GM21447 (cell line): ENCODE data around the gene ZNF837.
"Not testable (repeated sequence)": the region's sequence is repeated elsewhere in the genome, so short reads cannot be mapped to it uniquely, and the experiment has no call there.

Source experiments
- ATAC-seq: cut with Tn5 transposase; IDR thresholded peaks from one replicate; pipeline ENCODE4 v1.9.1; 2021; ENCODE audit not compliant: unreplicated experiment

ZNF837 gene

GRCh38 chr19:58396691-58397532 is 16.1 kb upstream of the ZNF837 start:
- ATAC-seq: no peak

- no peak for ATAC-seq
Observed at GRCh38 chr19:58395979-58396627, 15.3 kb upstream of the ZNF837 start.

- ATAC-seq: no peak
Observed at GRCh38 chr19:58395220-58395978, 14.6 kb upstream of the ZNF837 start, which contains the start of gene RNF225. RNF225 (plus strand) TSS chr19:58395656; CDS start chr19:58396090, 434 bp downstream.

- no peak for ATAC-seq
Observed at GRCh38 chr19:58394821-58395219, 14.0 kb upstream of the ZNF837 start.

- no peak for ATAC-seq
Observed at GRCh38 chr19:58393725-58394033, 12.8 kb upstream of the ZNF837 start.

GRCh38 chr19:58392945-58393724 is 12.3 kb upstream of the ZNF837 start:
- ATAC-seq: no peak

GRCh38 chr19:58388175-58388526 is 7.3 kb upstream of the ZNF837 start:
- no peak for ATAC-seq

GRCh38 chr19:58387338-58388174 is 6.7 kb upstream of the ZNF837 start:
- no peak for ATAC-seq

GRCh38 chr19:58386576-58387337 is 5.9 kb upstream of the ZNF837 start, which contains the start of gene RPS5:
RPS5 (plus strand) TSS chr19:58387269; CDS start chr19:58388138, 869 bp downstream.
- ATAC-seq: peak; percentile 86

GRCh38 chr19:58385891-58386575 is 5.2 kb upstream of the ZNF837 start:
- ATAC-seq: peak; percentile 6

GRCh38 chr19:58385313-58385890 is 4.6 kb upstream of the ZNF837 start:
- ATAC-seq: no peak

GRCh38 chr19:58382997-58383603 is 2.3 kb upstream of the ZNF837 start:
- no peak for ATAC-seq

- no peak for ATAC-seq
Observed at GRCh38 chr19:58381460-58382212, 806 bp upstream of the ZNF837 start.

- ATAC-seq: no peak
Observed at GRCh38 chr19:58380037-58380661, 681 bp downstream of the ZNF837 start.

- ATAC-seq: no peak
Observed at GRCh38 chr19:58379246-58379645, 1.6 kb downstream of the ZNF837 start.

- ATAC-seq: not testable (repeated sequence)
Observed at GRCh38 chr19:58376724-58377123, 4.1 kb downstream of the ZNF837 start.

- no peak for ATAC-seq
Observed at GRCh38 chr19:58374200-58374599, 6.6 kb downstream of the ZNF837 start.
